EH (cell line): ENCODE measurements around the gene CDH13.

Experiments used
- DNase-seq: peaks from one replicate; pipeline ENCODE4 v3.0.0-alpha.2; 2015; ENCODE audit warnings: low read depth

Gene CDH13

GRCh38 chr16:83513008-83513755 is 886.4 kb downstream of the CDH13 start:
- DNase-seq: peak; percentile 90

- no peak for DNase-seq
These were observed 888.6 kb downstream of the CDH13 start for GRCh38 chr16:83515395-83515794.

GRCh38 chr16:83516931-83517330 is 890.2 kb downstream of the CDH13 start:
- peak; percentile 50 for DNase-seq

GRCh38 chr16:83517398-83517797 is 890.6 kb downstream of the CDH13 start:
- DNase-seq: no peak

GRCh38 chr16:83520596-83520995 is 893.8 kb downstream of the CDH13 start:
- DNase-seq: no peak

- DNase-seq: peak; percentile 97
These were observed 903.5 kb downstream of the CDH13 start for GRCh38 chr16:83530293-83530692.

GRCh38 chr16:83532634-83533033 is 905.9 kb downstream of the CDH13 start:
- DNase-seq: no peak

GRCh38 chr16:83533193-83533592 is 906.4 kb downstream of the CDH13 start:
- DNase-seq: peak; percentile 79

- no peak for DNase-seq
These were observed 911.9 kb downstream of the CDH13 start for GRCh38 chr16:83538707-83539106.

GRCh38 chr16:83539736-83540490 is 913.1 kb downstream of the CDH13 start:
- peak; percentile 69 for DNase-seq

- peak; percentile 77 for DNase-seq
These were observed 914.5 kb downstream of the CDH13 start for GRCh38 chr16:83541231-83541630.

GRCh38 chr16:83542491-83542890 is 915.7 kb downstream of the CDH13 start:
- DNase-seq: no peak

- no peak for DNase-seq
These were observed 922.8 kb downstream of the CDH13 start for GRCh38 chr16:83549316-83550182.

- no peak for DNase-seq
These were observed 923.4 kb downstream of the CDH13 start for GRCh38 chr16:83550183-83550569.

- DNase-seq: peak; percentile 89
These were observed 925.5 kb downstream of the CDH13 start for GRCh38 chr16:83552228-83552627.

- no peak for DNase-seq
These were observed 926.2 kb downstream of the CDH13 start for GRCh38 chr16:83552930-83553329.

- peak; percentile 69 for DNase-seq
These were observed 927.3 kb downstream of the CDH13 start for GRCh38 chr16:83554096-83554495.

GRCh38 chr16:83554540-83554939 is 927.8 kb downstream of the CDH13 start:
- DNase-seq: no peak

- peak; percentile 54 for DNase-seq
These were observed 935.1 kb downstream of the CDH13 start for GRCh38 chr16:83561876-83562275.

GRCh38 chr16:83568345-83568744 is 941.6 kb downstream of the CDH13 start:
- DNase-seq: no peak

GRCh38 chr16:83574388-83574787 is 947.6 kb downstream of the CDH13 start:
- peak; percentile 86 for DNase-seq

- no peak for DNase-seq
These were observed 950.4 kb downstream of the CDH13 start for GRCh38 chr16:83577078-83577745.
